Activated T-cell treated with anti-CD3 and anti-CD28 coated beads for 4 hours (primary cell): Measurements from ENCODE around the gene FGFBP2.
A peak's percentile ranks its signal among the peaks of the same experiment; 100 is the strongest.

Source experiments
- DNase-seq: peaks from one replicate; pipeline ENCODE4 v3.0.0-alpha.2; 2020

The FGFBP2 gene

GRCh38 chr4:15965325-15965724, 2.4 kb upstream of the FGFBP2 start:
- no peak for DNase-seq

- DNase-seq, result no peak
Measured at GRCh38 chr4:15964159-15964558, 1.2 kb upstream of the FGFBP2 start.

- DNase-seq, result no peak
Measured at GRCh38 chr4:15963576-15963975, 601 bp upstream of the FGFBP2 start.

- no peak for DNase-seq
Measured at GRCh38 chr4:15961781-15962510, 1.0 kb downstream of the FGFBP2 start.

GRCh38 chr4:15958562-15958961, 4.4 kb downstream of the FGFBP2 start:
- DNase-seq, result no peak

GRCh38 chr4:15956179-15956850, 6.7 kb downstream of the FGFBP2 start:
- DNase-seq, result peak; percentile 74

GRCh38 chr4:15955670-15956069, 7.3 kb downstream of the FGFBP2 start:
- no peak for DNase-seq

GRCh38 chr4:15953625-15954024, 9.3 kb downstream of the FGFBP2 start:
- DNase-seq, result no peak

GRCh38 chr4:15951781-15952180, 11.2 kb downstream of the FGFBP2 start:
- DNase-seq, result no peak

GRCh38 chr4:15948826-15949225, 14.1 kb downstream of the FGFBP2 start:
- DNase-seq, result no peak

GRCh38 chr4:15947684-15948083, 15.3 kb downstream of the FGFBP2 start:
- no peak for DNase-seq

GRCh38 chr4:15945516-15945915, 17.5 kb downstream of the FGFBP2 start:
- DNase-seq, result no peak

GRCh38 chr4:15944895-15945294, 18.1 kb downstream of the FGFBP2 start:
- no peak for DNase-seq

- no peak for DNase-seq
Measured at GRCh38 chr4:15942283-15942682, 20.7 kb downstream of the FGFBP2 start.

- no peak for DNase-seq
Measured at GRCh38 chr4:15938640-15939039, 24.3 kb downstream of the FGFBP2 start, which contains the start of gene FGFBP1. Gene FGFBP1, minus strand, starts transcription at chr4:15938740. Its CDS starts 2,108 bp downstream, at chr4:15936632.

GRCh38 chr4:15938182-15938581, 24.8 kb downstream of the FGFBP2 start:
- no peak for DNase-seq

- no peak for DNase-seq
Measured at GRCh38 chr4:15936495-15936894, 26.5 kb downstream of the FGFBP2 start.

GRCh38 chr4:15935504-15936402, 27.2 kb downstream of the FGFBP2 start:
- no peak for DNase-seq

GRCh38 chr4:15934259-15934658, 28.7 kb downstream of the FGFBP2 start:
- no peak for DNase-seq

- no peak for DNase-seq
Measured at GRCh38 chr4:15931451-15932210, 31.3 kb downstream of the FGFBP2 start.

GRCh38 chr4:15930314-15930713, 32.7 kb downstream of the FGFBP2 start:
- no peak for DNase-seq

GRCh38 chr4:15929540-15929939, 33.4 kb downstream of the FGFBP2 start:
- DNase-seq, result no peak

- DNase-seq, result no peak
Measured at GRCh38 chr4:15928883-15929282, 34.1 kb downstream of the FGFBP2 start.
